HCT116 (cell line): Measurements from ENCODE around the gene LDAH. TPM values are rescaled to one million over a fixed set of nuclear protein-coding genes. Genes with fewer than 3 reads are reported as not detected.
A peak's percentile ranks its signal among the peaks of the same experiment; 100 is the strongest.

Experiments
- ATAC-seq: fragments of 200-7000 bp; cut with Tn5 transposase; 2 replicates; pipeline ENCODE4 v1.9.1; 2020; ENCODE audit warnings: mild to moderate bottlenecking, moderate library complexity
- BruUV-seq: library from RNA; stranded (reverse); fragments of 400-500 nt; replicated peaks from 2 replicates; lab custom pipeline; 2021; lab: Mats Ljungman, UMichigan
- CTCF ChIA-PET: fragments of 300-600 bp; sonication (Branson Sonifier 250); formaldehyde crosslinking; loops from one replicate; lab custom pipeline; 2021; ENCODE audit warnings: antibody characterized with exemption; lab: Charles Lee
- POLR2A ChIA-PET: fragments of 300-600, 350-600 bp; sonication (Branson Sonifier 250); formaldehyde crosslinking; loops from one replicate; lab custom pipeline; 2021; ENCODE audit warnings: antibody characterized with exemption; lab: Charles Lee
- RAD21 ChIA-PET, 2 experiments: fragments of 300-600 bp; sonication (Branson Sonifier 250); formaldehyde crosslinking; loops; one replicate each; lab custom pipeline; 2023; ENCODE audit warnings: low total read pairs in 2 of 2; ENCODE audit not compliant: uncharacterized antibody in 2 of 2, unreplicated experiment in 2 of 2, low non-redundant PET in 1 of 2; lab: Charles Lee
- DNase-seq: peaks from one replicate; pipeline ENCODE4 v3.0.0-alpha.2; 2010; ENCODE audit warnings: low read depth, low spot score
- H2AFZ ChIP-seq: fragments of 200-600 bp; shearing (Covaris generic), sonication (generic); 2 replicates; pipeline ENCODE4 v1.6.1; 2017; ENCODE audit warnings: low read depth, mixed run types, mixed read lengths, antibody characterized with exemption, low read length; ENCODE audit not compliant: poor library complexity, severe bottlenecking
- H3K27ac ChIP-seq: 2 replicates; pipeline ENCODE4 v1.5.1; 2012; ENCODE audit warnings: low read depth, low read length
- H3K27me3 ChIP-seq: fragments of 200-600 bp; sonication (generic); 2 replicates; pipeline ENCODE4 v1.6.1; 2016; ENCODE audit warnings: mixed run types, low read length, mixed read lengths; ENCODE audit not compliant: insufficient read depth
- H3K36me3 ChIP-seq, 2 experiments: fragments of 200-500 bp in 1 of 2; fragments of 200-600 bp in 1 of 2; sonication (Bioruptor generic) in 1 of 2; sonication (generic) in 1 of 2; 2 replicates each; pipeline versions ENCODE4 v1.5.1 to v1.6.1; 2014 to 2016; ENCODE audit warnings: low read length in 2 of 2, inconsistent platforms in 1 of 2, mixed read lengths in 1 of 2, mixed run types in 1 of 2; ENCODE audit not compliant: insufficient read depth in 2 of 2, control insufficient read depth in 1 of 2
- H3K4me1 ChIP-seq, 2 experiments: fragments of 200-600 bp in 1 of 2; sonication (generic) in 1 of 2; 2 replicates each; pipeline versions ENCODE4 v1.5.1 to v1.6.1; 2012 to 2017; ENCODE audit warnings: low read length in 2 of 2, inconsistent platforms in 1 of 2, mild to moderate bottlenecking in 1 of 2, mixed read lengths in 1 of 2, mixed run types in 1 of 2, moderate library complexity in 1 of 2; ENCODE audit not compliant: insufficient read depth in 2 of 2, control insufficient read depth in 1 of 2
- H3K4me2 ChIP-seq: fragments of 200-600 bp; sonication (generic); 2 replicates; pipeline ENCODE4 v1.6.1; 2017; ENCODE audit warnings: mixed run types, low read length, mixed read lengths
- H3K4me3 ChIP-seq, 2 experiments: fragments of 200-600 bp in 1 of 2; sonication (generic) in 1 of 2; replicated peaks in 1 of 2; 2 replicates each; pipeline ENCODE4 v1.5.1; 2011 to 2016; ENCODE audit warnings: low read length in 2 of 2, control low read depth in 1 of 2, low read depth in 1 of 2, mild to moderate bottlenecking in 1 of 2, mixed read lengths in 1 of 2, mixed run types in 1 of 2
- H3K79me2 ChIP-seq: fragments of 200-600 bp; sonication (generic); 2 replicates; pipeline ENCODE4 v1.6.1; 2017; ENCODE audit warnings: mild to moderate bottlenecking, mixed run types, low read length, moderate library complexity, mixed read lengths; ENCODE audit not compliant: insufficient read depth
- H3K9ac ChIP-seq: fragments of 200-600 bp; sonication (generic); 2 replicates; pipeline ENCODE4 v1.6.1; 2016; ENCODE audit warnings: low read length, mixed read lengths
- H3K9me2 ChIP-seq: fragments of 200-600 bp; sonication (generic), shearing (Covaris generic); 2 replicates; pipeline ENCODE4 v1.6.1; 2017; ENCODE audit warnings: mixed run types, mild to moderate bottlenecking, moderate library complexity; ENCODE audit not compliant: insufficient read depth
- H3K9me3 ChIP-seq, 2 experiments: fragments of 200-500 bp in 1 of 2; fragments of 200-600 bp in 1 of 2; sonication (Bioruptor generic) in 1 of 2; sonication (generic) in 1 of 2; 2 replicates each; pipeline ENCODE4 v1.6.1; 2014 to 2017; ENCODE audit warnings: low read length in 2 of 2, mixed read lengths in 2 of 2, inconsistent platforms in 1 of 2, low read depth in 1 of 2, mild to moderate bottlenecking in 1 of 2, mixed run types in 1 of 2, moderate library complexity in 1 of 2; ENCODE audit not compliant: control insufficient read depth in 1 of 2, insufficient read depth in 1 of 2
- H4K20me1 ChIP-seq: fragments of 200-600 bp; sonication (generic), shearing (Covaris generic); 2 replicates; pipeline ENCODE4 v1.6.1; 2017; ENCODE audit warnings: mixed run types, mild to moderate bottlenecking, moderate library complexity; ENCODE audit not compliant: insufficient read depth
- FOSL1 ChIP-seq: IDR thresholded peaks from 2 replicates; pipeline ENCODE4 v1.6.1; 2012; ENCODE audit warnings: low read depth
- POLR2A ChIP-seq: IDR thresholded peaks from 2 replicates; pipeline ENCODE4 v1.7.0; 2011; ENCODE audit warnings: borderline replicate concordance; ENCODE audit not compliant: insufficient read depth, insufficient read length; ENCODE audit errors: extremely low read depth
- POLR2AphosphoS5 ChIP-seq: IDR thresholded peaks from 2 replicates; pipeline ENCODE4 v1.6.1; 2011; ENCODE audit warnings: mild to moderate bottlenecking, low read depth, low read length, moderate library complexity
- RAD21 ChIP-seq: IDR thresholded peaks from 2 replicates; pipeline ENCODE4 v1.6.1; 2012; ENCODE audit warnings: low read depth, mild to moderate bottlenecking
- SP1 ChIP-seq: IDR thresholded peaks from 2 replicates; pipeline ENCODE4 v1.6.1; 2012; ENCODE audit warnings: low read depth
- TCF7L2 ChIP-seq: IDR thresholded peaks from 2 replicates; pipeline ENCODE4 v1.7.0; 2011; ENCODE audit warnings: borderline replicate concordance, inconsistent platforms; ENCODE audit not compliant: insufficient read depth, insufficient read length; ENCODE audit errors: extremely low read depth
- YY1 ChIP-seq: IDR thresholded peaks from 2 replicates; pipeline ENCODE4 v1.6.1; 2011; ENCODE audit warnings: low read length, low read depth, moderate library complexity, mild to moderate bottlenecking; ENCODE audit not compliant: insufficient replicate concordance; ENCODE audit errors: extremely low read depth
- ZFX ChIP-seq: fragments of 450-650 bp; IDR thresholded peaks from 2 replicates; pipeline ENCODE4 v1.6.1; 2017
- intact Hi-C: fragments of 100-400 bp; cut with micrococcal nuclease; formaldehyde crosslinking; loops from 2 replicates; pipeline ENCODE4 v1.10.0; 2022
- total RNA-seq: library from RNA; stranded (reverse); gene quantifications from one replicate; pipeline ENCODE4 v1.2.1, GENCODE V29; 2021; ENCODE audit not compliant: unreplicated experiment
- TF ChIP-seq, protein P1 (sequence below), 3 experiments: fragments of 200-600 bp in 1 of 3; sonication (generic) in 1 of 3; IDR thresholded peaks in 2 of 3; conservative IDR thresholded peaks in 1 of 3; 2 replicates each; pipeline ENCODE4 v1.5.1; 2012 to 2017; ENCODE audit warnings: low read depth in 2 of 3, low read length in 2 of 3, antibody characterized with exemption in 1 of 3, borderline replicate concordance in 1 of 3, control low read depth in 1 of 3, mild to moderate bottlenecking in 1 of 3, mixed read lengths in 1 of 3, mixed run types in 1 of 3, moderate library complexity in 1 of 3; ENCODE audit not compliant: insufficient read depth in 1 of 3

LDAH gene
- total RNA-seq, 1 experiment from 2014 or later = 25.7 TPM

- POLR2A ChIA-PET = interaction anchor here (1.0 to 2.5 kb wide), 4 partner anchors 10 to 204 kb away, joined by 3 to 11 read pairs (median 4); partner anchors contain the start of gene RHOB
- H3K36me3 ChIP-seq = no peaks in the 10 kb centered on the region
- H3K4me3 ChIP-seq = peak within 1 kb of the TSS; percentile 82 to 95
- H3K27me3 ChIP-seq = no peaks in the 10 kb centered on the region
- TF ChIP-seq, protein P1, sequence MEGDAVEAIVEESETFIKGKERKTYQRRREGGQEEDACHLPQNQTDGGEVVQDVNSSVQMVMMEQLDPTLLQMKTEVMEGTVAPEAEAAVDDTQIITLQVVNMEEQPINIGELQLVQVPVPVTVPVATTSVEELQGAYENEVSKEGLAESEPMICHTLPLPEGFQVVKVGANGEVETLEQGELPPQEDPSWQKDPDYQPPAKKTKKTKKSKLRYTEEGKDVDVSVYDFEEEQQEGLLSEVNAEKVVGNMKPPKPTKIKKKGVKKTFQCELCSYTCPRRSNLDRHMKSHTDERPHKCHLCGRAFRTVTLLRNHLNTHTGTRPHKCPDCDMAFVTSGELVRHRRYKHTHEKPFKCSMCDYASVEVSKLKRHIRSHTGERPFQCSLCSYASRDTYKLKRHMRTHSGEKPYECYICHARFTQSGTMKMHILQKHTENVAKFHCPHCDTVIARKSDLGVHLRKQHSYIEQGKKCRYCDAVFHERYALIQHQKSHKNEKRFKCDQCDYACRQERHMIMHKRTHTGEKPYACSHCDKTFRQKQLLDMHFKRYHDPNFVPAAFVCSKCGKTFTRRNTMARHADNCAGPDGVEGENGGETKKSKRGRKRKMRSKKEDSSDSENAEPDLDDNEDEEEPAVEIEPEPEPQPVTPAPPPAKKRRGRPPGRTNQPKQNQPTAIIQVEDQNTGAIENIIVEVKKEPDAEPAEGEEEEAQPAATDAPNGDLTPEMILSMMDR (IDR thresholded peaks at IDR 0.05 in 2 of 3, conservative IDR thresholded peaks at IDR 0.05 in 1 of 3; ENCODE audit: borderline replicate concordance in 1 of 3, insufficient read depth in 1 of 3, low read depth in 2 of 3, low read length in 2 of 3) = peak; percentile 28 to 69 (median 59); a peak in 4 of 6 replicates
- peak; percentile 96 for TF ChIP-seq POLR2AphosphoS5
- peak; percentile 45 for TF ChIP-seq TCF7L2
- no peak for TF ChIP-seq SP1
- TF ChIP-seq YY1 = peak; percentile 65
- peak; percentile 84 for TF ChIP-seq POLR2A
- peak; percentile 60 for TF ChIP-seq RAD21
- peak; percentile 37; the same call in 1 of the 2 replicates for TF ChIP-seq ZFX
- no peak for TF ChIP-seq FOSL1
- no peaks in the 10 kb centered on the region for H3K9me3 ChIP-seq
- intact Hi-C loops = no loop called here
- TSS peak; percentile 89 for BruUV-seq
- DNase-seq (peak; percentile 28), ATAC-seq (peak; percentile 97)
- H3K9ac ChIP-seq = peak within 1 kb of the TSS; percentile 91
- peak within 1 kb of the TSS; percentile 94 for H2AFZ ChIP-seq
- CTCF ChIA-PET = interaction anchor here (0.6 to 2.6 kb wide), 17 partner anchors 9 to 312 kb away, joined by 3 to 16 read pairs (median 3); partner anchors contain the start of gene RHOB
- H4K20me1 ChIP-seq = no peaks in the 10 kb centered on the region
- RAD21 ChIA-PET = interaction anchor here (1.0 to 1.7 kb wide), 2 partner anchors 240 to 255 kb away, joined by 3 to 4 read pairs; no protein-coding TSS in a partner anchor
- peak within 1 kb of the TSS; percentile 69 for H3K27ac ChIP-seq
- H3K9me2 ChIP-seq = no peaks in the 10 kb centered on the region
- H3K4me2 ChIP-seq = peak within 1 kb of the TSS; percentile 99
- no peaks in the 10 kb centered on the region for H3K79me2 ChIP-seq
- peaks cover 5 to 18% of the 10 kb centered on the region in 2 experiments for H3K4me1 ChIP-seq
Observed at GRCh38 chr2:20650877-20651730, 171.8 kb downstream of the LDAH start, which contains the start of gene HS1BP3. TSS of gene HS1BP3 (minus strand) at chr2:20651098. CDS start at chr2:20651063, 35 bp downstream.
